Right atrium auricular region (tissue), 2 donors: ENCODE measurements around the gene LNPK. TPM values are rescaled to one million over a fixed set of nuclear protein-coding genes. Genes with fewer than 3 reads are reported as not detected.

ENCODE experiments used
- DNase-seq: peaks from one replicate; pipeline ENCODE4 v3.0.0-alpha.2; 2019; ENCODE audit warnings: low spot score
- H3K27ac ChIP-seq, 2 donors: fragments of 200-600 bp; sonication (generic); 1 replicate in 1 of 2; 2 replicates in 1 of 2; pipeline ENCODE4 v1.5.1; 2016 to 2019
- H3K27me3 ChIP-seq, 2 donors: fragments of 200-600 bp; sonication (generic); one replicate each; pipeline versions ENCODE4 v1.5.1 to v1.6.0; 2017 to 2019
- H3K36me3 ChIP-seq: fragments of 200-600 bp; sonication (generic); one replicate; pipeline ENCODE4 v1.5.1; 2016
- H3K4me1 ChIP-seq, 2 donors: fragments of 200-600 bp; sonication (generic); one replicate each; pipeline versions ENCODE4 v1.5.1 to v1.6.0; 2017 to 2019
- H3K4me3 ChIP-seq, 2 donors: fragments of 200-600 bp; sonication (generic); 1 replicate in 1 of 2; 2 replicates in 1 of 2; pipeline ENCODE4 v1.5.1; 2017 to 2019; ENCODE audit warnings: mild to moderate bottlenecking in 1 of 2, moderate library complexity in 1 of 2
- H3K9me3 ChIP-seq, 2 donors: fragments of 200-600 bp; sonication (generic); one replicate each; pipeline ENCODE4 v1.5.1; 2019
- total RNA-seq, 2 donors: library from RNA; depleted of rRNA; stranded (reverse); fragments of >200 nt; gene quantifications; one replicate each; pipeline ENCODE4 v1.1.0, GENCODE V29; 2016
- TF ChIP-seq, protein P1 (sequence below), 2 donors: fragments of 200-600 bp; sonication (generic); IDR thresholded peaks; one replicate each; pipeline ENCODE4 v1.5.1; 2019; ENCODE audit warnings: antibody characterized with exemption in 2 of 2

LNPK gene
- total RNA-seq, 2 donors from 2014 or later = 12.8 to 14.8 TPM

DNA sequence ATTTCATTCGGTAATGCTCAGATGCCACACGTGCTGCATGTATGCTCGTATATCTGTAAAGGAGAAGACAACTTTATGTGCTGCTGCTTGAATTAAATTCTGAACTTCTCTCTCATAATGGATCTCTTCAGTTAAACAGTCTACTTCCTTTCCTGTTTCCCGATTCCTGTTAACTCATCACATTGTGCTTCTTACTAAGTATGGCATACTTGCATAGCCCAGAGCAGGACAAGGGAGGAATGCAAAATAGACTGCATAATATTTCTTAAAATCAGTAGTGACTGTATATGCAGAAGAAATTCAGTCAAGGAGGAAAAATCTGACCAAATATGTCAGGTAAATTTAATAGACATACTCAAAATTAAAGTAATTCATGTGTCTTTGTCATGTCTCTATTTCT is 23.9 kb upstream of the LNPK start:
- Histone ChIP-seq H3K36me3 (no peaks in the 10 kb centered on the region), H3K27ac (no peak overlapping the region), H3K4me1 (no peaks in the 10 kb centered on the region), H3K9me3 (no peaks in the 10 kb centered on the region), H3K27me3 (no peaks in the 10 kb centered on the region), H3K4me3 (no peak overlapping the region)
- TF ChIP-seq, protein P1, sequence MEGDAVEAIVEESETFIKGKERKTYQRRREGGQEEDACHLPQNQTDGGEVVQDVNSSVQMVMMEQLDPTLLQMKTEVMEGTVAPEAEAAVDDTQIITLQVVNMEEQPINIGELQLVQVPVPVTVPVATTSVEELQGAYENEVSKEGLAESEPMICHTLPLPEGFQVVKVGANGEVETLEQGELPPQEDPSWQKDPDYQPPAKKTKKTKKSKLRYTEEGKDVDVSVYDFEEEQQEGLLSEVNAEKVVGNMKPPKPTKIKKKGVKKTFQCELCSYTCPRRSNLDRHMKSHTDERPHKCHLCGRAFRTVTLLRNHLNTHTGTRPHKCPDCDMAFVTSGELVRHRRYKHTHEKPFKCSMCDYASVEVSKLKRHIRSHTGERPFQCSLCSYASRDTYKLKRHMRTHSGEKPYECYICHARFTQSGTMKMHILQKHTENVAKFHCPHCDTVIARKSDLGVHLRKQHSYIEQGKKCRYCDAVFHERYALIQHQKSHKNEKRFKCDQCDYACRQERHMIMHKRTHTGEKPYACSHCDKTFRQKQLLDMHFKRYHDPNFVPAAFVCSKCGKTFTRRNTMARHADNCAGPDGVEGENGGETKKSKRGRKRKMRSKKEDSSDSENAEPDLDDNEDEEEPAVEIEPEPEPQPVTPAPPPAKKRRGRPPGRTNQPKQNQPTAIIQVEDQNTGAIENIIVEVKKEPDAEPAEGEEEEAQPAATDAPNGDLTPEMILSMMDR (IDR thresholded peaks at IDR 0.05) = no peak
- DNase-seq = no peak

DNA sequence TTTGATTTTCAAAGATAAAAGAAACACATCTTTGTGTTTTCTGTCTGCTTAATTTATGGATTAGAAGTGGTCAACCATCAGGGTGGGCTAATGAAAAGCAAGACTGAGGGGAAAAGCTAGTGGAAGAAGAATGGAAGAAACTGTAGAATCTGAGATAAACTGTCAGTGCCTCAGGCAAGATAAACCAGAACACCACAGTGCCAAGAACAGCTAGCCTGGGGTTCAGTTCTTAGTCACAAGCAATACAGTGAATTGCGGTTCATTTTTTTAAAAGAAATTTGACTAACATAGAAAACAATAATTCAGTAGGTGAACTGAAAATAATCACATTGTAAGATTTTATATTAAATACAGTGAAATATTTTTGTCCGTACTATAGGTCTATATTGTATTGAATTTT is 22.0 kb upstream of the LNPK start:
- Histone ChIP-seq H3K9me3 (no peaks in the 10 kb centered on the region), H3K27me3 (no peaks in the 10 kb centered on the region), H3K27ac (no peak overlapping the region), H3K4me1 (no peaks in the 10 kb centered on the region), H3K4me3 (no peak overlapping the region), H3K36me3 (no peaks in the 10 kb centered on the region)
- TF ChIP-seq, protein P1 (IDR thresholded peaks at IDR 0.05) = no peak
- no peak for DNase-seq

DNA sequence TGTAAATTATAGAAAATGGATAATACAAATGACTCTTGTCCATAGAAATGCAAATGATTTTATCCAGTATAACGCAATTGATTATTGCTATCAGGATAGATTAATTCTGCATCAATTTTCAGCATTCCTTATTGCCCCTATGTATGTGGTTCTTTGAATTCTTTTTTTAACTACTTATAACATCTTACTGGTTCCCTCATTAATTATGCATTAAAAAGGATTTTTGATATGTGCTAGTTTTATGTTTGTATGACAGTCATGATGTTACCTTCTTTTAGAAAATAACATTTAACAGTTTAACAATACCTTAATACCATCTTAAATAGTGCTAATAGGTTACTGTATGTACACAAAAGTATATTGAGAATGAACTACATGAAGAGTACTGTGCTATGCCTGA is 20.0 kb upstream of the LNPK start:
- no peaks in the 10 kb centered on the region for H3K9me3 ChIP-seq
- TF ChIP-seq, protein P1 (IDR thresholded peaks at IDR 0.05) = no peak
- DNase-seq = no peak
- H3K27ac ChIP-seq = no peak overlapping the region
- no peaks in the 10 kb centered on the region for H3K27me3 ChIP-seq
- H3K36me3 ChIP-seq = no peaks in the 10 kb centered on the region
- no peaks in the 10 kb centered on the region for H3K4me1 ChIP-seq
- H3K4me3 ChIP-seq = no peak overlapping the region

DNA sequence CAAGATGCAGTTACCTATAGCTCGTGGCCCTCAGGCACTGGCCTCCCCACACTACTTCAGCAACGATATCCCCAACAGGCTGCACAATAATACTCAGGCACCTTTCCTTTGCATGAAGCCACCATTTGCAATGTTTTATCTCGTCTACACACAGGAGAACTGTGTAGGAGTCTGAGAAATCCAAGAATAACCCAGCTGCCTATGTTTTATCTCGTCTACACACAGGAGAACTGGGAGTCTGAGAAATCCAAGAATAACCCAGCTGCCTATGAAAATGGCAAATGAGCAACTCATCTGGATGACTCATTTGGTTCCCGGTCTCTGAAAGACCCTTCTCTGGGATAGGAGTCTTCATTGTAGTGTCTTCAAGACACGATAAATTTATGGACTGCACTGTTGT is 18.3 kb upstream of the LNPK start:
- H3K4me1 ChIP-seq = no peaks in the 10 kb centered on the region
- no peak overlapping the region for H3K27ac ChIP-seq
- H3K4me3 ChIP-seq = no peak overlapping the region
- TF ChIP-seq, protein P1 (IDR thresholded peaks at IDR 0.05) = no peak
- no peaks in the 10 kb centered on the region for H3K9me3 ChIP-seq
- H3K27me3 ChIP-seq = no peaks in the 10 kb centered on the region
- H3K36me3 ChIP-seq = no peaks in the 10 kb centered on the region
- no peak for DNase-seq

DNA sequence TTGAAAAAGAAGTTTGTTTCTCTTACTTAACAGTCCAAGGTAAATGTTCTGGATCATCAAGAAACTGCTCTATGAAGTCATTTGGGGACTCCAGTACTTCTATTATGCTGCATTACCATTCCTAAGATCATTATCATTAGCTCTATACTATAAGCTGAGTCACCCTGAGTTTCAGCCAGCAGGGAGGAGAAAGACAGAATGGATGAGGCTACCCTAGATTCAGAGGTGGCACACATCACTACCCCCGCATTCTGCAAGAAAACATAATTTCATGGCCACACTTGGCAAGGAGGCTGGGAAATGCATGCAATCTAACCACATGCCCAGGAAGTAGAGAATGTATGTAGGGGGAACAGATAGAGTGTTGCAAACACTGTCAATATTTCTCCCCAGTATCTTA is 16.6 kb upstream of the LNPK start:
- DNase-seq = no peak
- H3K36me3 ChIP-seq = no peaks in the 10 kb centered on the region
- H3K9me3 ChIP-seq = no peaks in the 10 kb centered on the region
- no peaks in the 10 kb centered on the region for H3K27me3 ChIP-seq
- H3K27ac ChIP-seq = no peak overlapping the region
- H3K4me1 ChIP-seq = no peaks in the 10 kb centered on the region
- TF ChIP-seq, protein P1 (IDR thresholded peaks at IDR 0.05) = no peak
- no peak overlapping the region for H3K4me3 ChIP-seq

DNA sequence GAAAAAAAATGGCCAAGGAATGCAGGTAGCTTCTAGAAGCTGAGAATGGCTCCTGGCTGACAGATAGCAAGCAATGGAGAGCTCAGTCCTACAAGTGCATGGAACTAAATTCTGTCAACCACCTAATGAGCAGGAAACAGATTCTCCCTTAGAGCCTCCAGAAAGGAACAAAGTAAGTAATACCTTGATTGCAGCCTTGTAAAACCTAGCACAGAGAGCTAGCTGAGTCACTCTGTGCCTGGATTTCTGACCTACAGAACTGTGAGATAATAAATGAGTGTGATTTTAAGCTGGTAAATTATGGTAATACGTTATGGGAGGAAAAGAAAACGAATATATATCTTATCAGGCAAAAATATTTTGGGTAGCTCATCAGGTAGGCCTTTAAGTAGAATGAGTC is 7.4 kb upstream of the LNPK start:
- TF ChIP-seq, protein P1 (IDR thresholded peaks at IDR 0.05) = no peak
- Histone ChIP-seq H3K36me3 (no peaks in the 10 kb centered on the region), H3K27ac (no peak overlapping the region), H3K27me3 (no peaks in the 10 kb centered on the region), H3K9me3 (no peaks in the 10 kb centered on the region), H3K4me3 (no peak overlapping the region), H3K4me1 (no peaks in the 10 kb centered on the region)
- no peak for DNase-seq
